ENCODE results near the gene MZF1.
"Not testable (repeated sequence)": the region's sequence is repeated elsewhere in the genome, so short reads cannot be mapped to it uniquely, and the experiment has no call there.

MZF1 gene

DNA sequence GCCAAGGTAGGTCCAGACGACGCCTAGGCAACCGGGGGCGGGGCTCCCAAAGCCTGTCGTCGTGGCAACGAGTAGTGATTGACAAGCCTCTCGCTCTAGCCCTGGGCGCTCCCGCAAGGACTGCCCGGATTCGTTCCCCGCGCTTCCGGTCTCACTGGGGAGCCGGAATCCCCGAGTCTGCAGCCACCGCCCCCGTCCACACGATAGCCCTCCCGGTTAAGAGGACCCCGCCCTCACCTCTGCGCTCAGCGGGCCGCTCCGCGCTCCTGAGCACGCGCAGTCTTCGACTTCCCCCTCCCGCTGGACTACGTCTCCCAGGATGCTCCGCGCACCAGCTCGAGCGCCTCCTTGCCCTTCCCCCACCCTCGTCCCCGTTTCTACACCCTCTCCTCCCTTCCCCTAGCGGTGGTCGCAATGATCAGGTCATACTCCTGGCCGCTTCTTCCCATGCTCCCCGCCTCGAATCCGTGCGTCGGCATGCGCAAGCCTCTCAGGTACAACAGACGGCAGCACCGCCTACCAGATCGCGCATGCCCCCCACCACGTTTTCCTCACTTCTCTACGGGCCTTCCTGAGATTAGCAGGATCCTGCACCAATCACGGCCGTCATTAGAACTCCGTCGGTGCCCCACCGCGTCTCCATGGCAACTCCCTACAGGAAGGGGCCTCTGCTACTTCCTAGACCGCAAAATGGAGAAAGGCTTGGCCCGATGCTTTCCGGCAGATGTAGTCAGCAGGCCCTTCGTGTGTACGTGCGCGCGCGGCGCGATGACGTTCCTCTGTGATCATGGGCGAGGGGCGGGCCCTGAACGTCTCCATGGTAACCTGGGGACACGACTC, at the start of gene MZF1:
MZF1 (minus strand) TSS at position 518 of the 840 bp plus-strand sequence. CDS start 1,946 bp downstream, outside the sequence.
- no peak for FAIRE-seq
- DNase-seq (ENCODE audit: low spot score): peak; percentile 91

DNA sequence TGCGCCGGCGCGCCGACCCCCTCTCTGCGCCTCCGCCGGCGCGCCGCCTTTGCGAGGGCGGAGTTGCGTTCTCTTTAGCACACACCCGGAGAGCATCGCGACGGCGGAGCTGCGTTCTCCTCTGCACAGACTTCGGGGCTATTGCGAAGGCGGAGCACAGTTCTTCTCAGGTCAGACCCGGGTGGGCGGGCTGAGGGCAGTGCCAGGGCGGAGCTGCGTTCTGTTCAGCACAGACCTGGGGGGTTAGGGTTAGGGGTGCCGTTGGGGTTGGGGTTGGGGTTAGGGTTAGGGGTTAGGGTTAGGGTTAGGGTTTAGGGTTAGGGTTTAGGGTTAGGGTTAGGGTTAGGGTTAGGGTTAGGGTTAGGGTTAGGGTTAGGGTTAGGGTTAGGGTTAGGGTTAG, 34.1 kb upstream of the MZF1 start:
- DNase-seq (ENCODE audit: low spot score); FAIRE-seq: not testable (repeated sequence)

DNA sequence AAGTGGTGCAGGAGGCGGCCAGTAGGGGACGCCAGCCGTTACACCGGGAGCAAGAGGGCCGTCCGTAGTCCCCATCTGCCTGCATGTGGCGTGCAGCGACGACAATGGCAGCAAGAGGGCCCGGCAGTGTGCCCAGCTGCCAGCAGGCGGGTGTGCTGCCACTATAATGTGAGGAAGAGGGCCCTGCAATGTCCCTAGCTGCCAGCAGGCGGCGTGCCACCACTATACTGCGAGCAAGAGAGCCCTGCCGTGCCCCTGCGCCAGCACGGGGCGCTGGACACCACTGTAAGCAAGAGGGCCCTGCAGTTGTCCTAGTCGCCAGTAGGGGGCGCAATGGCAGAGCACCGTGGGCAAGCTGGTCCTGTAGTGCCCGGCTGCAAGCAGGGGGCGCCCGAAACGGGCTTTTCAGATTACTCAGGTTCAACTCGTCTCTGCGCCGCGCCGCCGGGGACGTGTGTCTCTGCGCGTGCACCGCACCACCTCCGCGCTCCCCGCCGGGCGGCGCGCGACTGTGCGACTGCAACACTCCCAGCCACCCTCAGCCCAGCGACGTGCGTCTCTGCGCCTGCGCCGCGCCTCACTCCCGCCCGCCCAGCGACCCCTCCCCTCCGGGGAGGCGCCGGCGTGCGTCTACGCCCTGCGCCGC, 33.2 kb upstream of the MZF1 start:
- DNase-seq (ENCODE audit: low spot score); FAIRE-seq: not testable (repeated sequence)

DNA sequence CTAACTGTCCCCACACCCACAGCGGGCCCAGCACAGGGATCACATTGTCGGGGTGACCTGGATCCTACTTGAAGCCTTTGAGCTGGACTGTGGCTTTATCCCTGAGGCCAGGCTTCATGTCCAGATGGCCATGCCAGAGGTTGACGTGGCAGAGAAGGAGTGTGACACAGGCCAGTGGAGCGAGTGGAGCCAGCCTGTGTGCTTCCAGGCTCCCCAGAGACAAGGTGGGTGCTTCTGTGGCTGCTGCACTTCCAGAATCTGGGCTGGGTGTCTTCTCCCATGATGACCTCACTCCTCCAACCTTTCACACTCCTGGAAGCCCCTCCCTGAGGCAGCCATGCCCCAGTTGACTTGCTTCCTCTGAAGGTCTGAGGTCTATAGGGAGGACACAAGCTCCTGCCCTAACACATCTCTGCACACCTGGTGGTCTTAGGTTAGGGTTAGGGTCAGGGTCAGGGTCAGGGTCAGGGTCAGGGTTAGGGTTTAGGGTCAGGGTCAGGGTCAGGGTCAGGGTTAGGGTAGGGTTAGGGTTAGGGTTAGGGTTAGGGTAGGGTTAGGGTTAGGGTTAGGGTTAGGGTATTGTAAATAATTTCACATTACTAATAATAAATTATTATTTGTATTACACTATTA, 13.1 kb upstream of the MZF1 start:
- no peak for DNase-seq (ENCODE audit: low spot score)
- FAIRE-seq: no peak

DNA sequence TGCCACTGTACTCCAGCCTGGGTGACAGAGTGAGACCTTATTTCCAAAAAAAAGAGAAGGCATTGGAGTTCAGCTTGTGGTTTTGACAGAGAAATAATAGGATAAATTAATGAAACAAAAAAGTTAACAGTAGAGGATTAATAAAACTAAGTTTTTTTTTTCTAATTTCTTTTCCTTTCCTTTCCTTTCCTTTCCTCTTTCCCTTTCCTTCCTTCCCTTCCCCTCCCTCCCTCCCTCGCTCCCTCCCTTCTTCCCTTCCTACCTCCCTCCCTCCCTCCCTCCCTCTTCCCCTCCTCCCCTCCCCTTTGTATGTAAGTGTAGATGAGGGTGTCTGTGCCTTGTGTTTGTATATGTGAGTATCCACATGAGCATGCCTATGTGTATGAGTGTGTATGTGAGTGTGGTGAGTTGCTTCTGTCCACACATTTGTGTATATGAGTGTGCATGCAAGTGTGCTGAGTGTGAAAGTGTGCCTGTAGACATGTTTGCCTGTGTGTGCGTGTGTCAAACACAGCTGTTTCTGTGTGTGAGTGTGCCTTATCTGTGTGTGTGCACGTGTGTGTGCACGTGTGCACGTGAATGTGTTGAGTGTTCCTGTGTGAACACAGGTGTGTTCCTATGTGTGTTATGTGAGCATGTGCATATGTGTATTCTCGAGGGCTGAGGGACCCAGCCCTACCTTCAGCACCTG, 12.5 kb upstream of the MZF1 start:
- FAIRE-seq (no peak), DNase-seq (ENCODE audit: low spot score) (no peak)

DNA sequence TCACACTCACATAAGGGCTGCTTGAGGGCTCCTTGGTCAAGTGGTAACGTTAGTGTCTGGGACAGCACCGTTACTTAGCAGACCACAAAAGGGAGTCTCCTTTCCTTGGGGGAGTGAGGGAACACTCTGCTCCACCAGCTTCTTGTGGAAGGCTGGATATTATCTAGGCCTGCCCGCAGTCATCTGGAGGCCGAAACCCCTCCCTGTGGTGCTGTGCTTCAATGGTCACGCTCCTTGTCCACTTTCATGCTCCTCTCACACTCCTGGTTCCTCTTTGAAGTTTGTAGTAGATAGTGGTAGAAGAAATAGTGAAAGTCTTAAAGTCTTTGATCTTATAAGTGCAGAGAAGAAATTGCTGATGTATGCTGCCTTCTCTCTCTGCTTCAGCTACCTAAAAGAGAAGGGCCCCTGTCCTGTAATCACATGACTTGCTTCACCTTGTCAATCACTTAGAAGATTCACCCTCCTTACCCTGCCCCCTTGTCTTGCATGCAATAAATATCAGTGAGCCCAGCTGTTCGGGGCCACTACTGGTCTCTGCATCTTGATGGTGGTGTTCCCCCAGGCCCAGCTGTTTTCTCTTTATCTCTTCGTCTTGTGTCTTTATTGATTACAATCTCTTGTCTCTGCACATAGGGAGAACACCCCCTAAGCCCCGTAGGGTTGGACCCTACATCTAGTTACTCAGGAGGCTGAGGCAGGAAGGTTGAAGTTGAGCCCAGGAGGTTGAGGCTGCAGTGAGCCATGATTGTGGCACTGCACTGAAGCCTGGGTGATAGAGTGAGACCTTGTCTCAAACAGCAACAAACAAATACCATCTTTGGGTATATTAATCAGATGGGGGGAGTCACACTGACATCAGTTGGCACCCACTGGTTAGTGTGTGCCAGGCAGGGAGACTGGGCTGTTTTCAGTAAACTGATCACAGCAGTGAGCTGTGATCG, 11.6 kb upstream of the MZF1 start:
- no peak for DNase-seq (ENCODE audit: low spot score)
- no peak for FAIRE-seq

DNA sequence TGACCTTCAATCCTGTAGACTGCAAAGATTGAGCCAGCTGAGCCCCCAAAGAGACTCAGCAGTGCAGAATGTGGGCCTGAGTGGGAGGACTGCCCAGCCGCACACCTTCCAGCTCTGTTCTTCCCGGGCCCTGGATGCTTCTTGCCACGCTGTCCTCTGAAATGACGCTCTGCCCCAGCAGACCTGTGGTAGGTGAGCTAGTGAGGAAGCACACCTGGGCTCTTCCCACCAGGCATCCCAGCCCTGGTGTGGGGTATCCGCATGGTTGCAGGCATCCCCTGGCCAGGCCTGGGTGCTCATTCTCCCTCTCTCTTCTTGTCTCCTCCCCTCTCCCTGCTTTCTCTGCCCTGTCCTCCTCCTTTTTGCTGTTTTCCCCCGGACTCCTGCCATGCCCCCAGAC, 9.8 kb upstream of the MZF1 start:
- DNase-seq (ENCODE audit: low spot score) (no peak), FAIRE-seq (no peak)

DNA sequence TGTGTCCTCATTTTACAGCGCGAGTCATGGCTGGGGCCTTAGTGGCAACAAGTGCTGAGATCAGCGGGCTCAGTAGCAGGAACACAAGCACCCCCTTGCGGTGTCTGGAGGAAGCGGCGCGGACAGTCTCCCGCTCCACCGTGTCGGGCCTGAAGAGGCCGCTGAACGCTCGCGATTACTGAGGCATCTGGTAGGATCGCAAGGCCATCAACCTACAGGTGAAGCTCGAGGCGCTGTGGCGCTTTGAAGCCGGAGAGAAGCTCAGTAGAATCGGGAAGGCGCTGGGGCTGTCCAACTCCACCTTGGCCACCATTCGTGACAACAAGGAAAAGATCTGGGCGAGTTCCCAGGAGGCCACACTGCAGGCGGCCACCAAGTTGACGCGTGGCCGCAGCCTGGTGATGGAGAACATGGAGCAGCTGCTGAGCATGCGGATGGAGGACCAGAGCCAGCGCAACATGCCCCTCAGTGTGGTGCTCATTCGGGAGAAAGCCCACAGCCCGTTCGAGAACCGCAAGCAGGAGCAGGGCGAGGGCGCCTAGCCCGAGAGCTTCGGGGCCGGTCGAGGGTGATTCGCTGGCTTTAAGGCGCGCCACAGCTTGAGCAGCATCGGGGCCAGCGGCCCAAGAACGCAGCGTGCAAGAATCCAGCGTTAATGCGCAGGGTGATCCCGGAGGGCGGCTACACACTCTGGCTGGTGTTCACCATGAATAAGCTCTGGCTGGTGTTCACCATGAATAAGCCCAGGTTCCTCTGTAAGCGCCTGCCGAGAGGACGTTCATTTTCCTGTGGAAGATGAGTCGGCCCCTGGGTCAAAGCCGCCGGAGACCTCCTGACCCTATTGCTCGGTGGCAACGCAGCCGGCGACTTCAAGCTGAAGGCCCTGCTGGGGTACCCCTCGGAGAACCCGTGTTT, 8.3 kb upstream of the MZF1 start:
- no peak for FAIRE-seq
- DNase-seq (ENCODE audit: low spot score): peak; percentile 6

DNA sequence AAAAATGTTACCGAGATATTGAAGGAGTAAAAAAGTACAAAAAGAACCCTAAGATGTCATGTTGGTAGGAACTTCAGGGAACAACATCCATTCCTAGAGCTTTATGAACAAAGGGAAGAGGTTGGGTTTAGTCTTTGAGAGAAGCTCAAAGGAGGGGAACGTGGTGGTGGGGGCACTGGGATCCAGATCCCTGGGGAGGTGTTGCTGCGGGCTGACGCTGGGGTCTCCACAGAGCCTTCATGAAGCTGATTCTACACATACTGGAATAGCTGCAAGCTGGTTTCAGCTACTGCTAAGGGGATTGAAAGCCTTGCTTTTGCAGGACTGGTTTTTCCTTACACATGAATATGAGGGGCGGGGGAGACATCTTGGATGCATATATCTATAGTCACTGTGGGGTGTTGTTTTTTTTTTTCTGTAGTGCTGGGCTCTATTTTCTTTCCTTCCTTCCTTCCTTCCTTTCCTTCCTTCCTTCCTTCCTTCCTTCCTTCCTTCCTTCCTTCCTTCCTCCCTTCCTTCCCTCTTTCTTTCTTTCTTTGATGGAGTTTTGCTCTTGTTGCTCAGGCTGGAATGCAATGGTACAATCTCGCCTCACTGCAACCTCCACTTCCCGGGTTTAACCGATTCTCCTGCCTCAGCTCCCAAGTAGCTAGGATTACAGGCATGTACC, 6.5 kb upstream of the MZF1 start:
- no peak for DNase-seq (ENCODE audit: low spot score)
- no peak for FAIRE-seq

DNA sequence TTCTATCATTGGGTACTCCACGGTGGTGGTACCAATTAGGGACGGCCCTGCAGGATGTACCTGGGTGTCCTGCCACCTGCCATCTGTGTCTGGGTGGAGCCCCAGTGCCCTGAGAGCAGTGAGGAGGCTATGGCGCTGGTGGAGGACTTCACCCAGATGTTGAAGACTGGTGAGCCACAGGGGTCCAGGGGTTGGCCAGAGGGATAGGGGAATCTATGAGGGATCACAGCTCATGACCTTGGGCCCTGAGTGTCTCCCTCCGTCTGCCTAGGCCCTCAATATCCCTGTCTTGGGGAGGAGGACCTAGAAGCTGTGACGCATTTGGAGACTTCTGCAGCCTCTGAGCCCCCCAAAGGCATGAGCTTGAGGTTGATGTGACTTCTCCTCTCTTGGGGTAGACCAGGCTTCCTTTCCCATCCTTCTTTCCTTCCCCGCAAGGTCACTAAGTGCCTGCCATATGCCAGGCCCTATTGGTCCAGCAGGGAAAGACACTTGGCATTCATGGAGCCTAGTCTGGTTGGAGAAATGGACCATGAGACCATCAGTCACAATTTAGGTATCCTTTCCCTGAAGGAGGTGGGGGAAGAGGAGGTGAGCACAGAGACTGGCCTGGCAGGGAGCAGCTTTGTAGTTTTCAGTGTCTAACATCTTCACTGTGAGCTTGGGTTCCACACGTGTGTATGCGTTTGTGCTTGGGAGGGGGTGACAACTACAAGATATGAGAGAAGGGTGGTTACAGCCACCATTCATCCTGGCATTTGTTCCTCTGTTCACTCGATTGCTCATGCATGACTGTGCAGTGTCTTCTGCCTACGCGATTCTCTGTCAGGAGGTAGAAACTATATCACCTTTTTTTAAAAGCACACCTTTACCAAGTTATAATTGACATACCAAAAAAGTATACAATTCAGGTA, 5.1 kb upstream of the MZF1 start:
- DNase-seq (ENCODE audit: low spot score) (no peak), FAIRE-seq (no peak)

DNA sequence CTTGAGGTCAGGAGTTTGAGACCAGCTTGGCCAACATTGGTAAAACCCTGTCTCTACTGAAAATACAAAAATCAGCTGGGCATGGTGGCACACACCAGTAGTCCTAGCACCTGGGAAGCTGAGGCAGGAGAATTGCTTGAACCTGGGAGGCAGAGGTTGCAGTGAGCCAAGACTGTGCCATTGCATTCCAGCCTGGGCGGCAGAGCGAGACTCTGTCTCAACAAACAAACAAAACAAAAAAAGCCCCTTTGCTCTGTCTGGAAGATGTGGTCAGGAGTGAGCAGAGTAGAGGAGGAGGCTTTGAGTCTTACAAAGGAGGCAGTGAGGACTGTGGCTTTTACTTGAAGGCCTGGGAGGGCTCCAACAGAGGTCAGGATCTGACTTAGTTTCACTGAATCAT, 4.4 kb upstream of the MZF1 start:
- DNase-seq (ENCODE audit: low spot score); FAIRE-seq: not testable (repeated sequence)

DNA sequence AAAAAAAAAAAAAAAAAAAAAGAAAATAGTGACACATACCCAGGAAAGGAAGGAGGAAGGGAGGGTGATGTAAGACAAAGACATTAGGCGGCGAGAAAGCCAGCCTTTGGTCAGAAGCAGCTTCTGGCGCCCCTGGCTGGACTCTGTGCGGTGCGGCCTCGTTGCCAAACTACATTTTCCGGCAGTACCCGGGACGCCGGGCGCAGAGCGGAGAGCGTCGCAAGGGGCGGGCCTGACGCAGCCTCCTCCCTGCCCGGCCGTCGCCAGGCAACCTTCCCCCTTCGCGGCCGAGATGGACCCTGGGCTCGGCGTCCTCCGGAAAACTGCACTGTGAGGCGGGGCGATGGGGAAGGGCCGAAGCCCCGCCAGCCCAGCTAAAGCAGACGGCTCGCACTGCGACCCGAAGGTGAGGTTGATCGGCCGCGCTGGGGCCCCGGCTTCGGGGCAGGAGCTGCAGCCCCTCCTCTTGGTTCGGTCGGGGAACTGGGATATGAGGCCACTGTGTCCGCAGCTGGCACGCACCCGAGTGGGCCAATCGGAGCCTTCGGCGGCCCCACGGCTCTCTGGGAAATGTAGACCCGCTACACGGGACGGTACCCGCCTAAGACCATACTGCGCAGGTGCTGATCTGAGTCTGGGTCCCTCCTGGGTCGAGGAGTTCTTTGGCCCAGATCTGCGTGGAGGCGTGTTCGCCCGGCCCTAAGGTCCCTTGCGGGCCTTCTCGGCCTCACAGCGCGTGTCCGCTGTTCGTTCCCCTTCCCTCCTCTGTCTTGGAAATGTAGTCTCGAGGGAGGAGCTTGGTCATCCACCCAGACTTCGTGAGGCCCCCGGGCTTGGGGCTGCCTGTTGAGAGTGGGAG, 2.3 kb upstream of the MZF1 start:
- FAIRE-seq (no peak), DNase-seq (ENCODE audit: low spot score) (peak; percentile 79)

DNA sequence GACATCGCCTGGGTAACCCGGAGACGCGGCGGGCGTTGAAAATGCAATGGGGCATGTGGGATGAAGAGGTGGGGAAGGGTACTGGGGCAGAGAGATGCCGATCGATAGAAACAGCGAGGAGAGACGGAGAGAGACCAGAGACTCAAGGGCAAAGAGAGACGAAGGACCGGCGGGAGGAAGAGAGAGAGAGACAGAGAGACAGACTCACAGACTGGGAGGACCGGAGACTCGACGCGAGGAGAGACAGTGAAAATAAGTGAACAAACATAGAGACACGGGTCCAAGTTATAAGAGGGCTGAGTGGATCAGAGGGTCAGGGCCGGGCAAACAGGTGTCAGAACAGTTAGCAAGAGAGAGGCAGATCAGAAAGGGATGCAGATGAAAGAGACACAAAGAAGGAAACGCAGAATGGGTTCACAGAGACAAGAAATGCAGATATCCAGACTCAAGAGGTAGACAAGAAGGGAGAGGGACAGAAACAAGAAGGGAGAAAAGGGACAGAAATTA, 576 bp upstream of the MZF1 start:
- no peak for DNase-seq (ENCODE audit: low spot score)
- no peak for FAIRE-seq

DNA sequence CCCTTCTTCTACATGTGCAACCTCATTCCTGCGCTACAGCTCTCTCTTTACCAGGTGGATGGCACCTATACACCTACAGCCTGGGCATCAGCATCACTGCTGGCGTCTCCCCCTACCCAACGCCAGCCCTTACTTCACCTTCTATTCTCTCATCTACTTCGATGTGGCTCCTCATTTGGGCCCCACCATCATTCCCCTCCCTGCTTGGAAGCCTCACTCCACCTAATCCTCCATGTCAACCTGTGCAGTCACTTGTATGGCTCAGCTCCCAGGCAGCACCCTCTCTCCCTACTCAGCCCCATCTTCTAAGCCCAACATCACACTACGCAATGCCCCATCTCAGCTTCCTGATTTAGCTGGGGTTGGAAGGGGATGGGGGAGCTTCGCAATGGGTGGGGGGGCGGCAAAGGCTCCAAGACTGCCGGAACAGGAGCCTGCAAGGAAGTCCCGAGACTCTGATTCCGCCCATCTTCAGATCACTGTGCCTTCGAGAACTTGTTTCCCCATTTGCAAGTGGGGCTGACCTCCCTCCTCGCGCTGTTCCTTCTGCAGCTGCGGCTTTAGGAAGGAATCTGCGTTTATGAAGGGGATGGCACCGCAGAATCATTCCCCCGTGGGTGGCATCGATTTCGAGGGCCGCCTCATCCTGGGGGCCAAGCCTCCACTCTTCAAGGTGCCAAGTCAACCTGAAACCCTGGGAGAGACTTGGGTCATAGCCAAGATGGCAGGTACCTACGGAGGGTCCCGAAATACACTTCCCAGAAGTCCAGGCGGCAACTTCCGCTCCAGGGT, 913 bp downstream of the MZF1 start:
- DNase-seq (ENCODE audit: low spot score): no peak
- FAIRE-seq: no peak

DNA sequence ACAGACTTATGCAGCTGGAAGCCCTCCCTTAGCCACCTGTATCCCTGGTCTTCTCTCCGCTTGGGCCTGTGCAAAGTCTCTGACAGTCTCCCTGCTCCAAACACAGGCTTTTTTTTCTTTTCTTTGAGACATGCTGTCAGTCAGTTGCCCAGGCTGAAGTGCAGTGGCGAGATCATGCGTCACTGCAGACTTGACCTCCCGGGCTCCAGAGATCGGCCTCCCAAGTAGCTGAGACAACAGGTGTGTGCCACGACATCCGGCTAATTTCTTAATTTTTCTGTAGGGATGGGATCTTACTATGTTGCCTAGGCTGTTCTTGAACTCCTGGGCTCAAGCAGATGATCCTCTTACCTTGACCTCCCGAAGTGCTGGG, 1.6 kb downstream of the MZF1 start:
- FAIRE-seq (no peak), DNase-seq (ENCODE audit: low spot score) (no peak)

All from urothelium cell line (cell line).